K562 (cell line): Measurements from ENCODE around the gene MAN2A1. TPM values are rescaled to one million over a fixed set of nuclear protein-coding genes. Genes with fewer than 3 reads are reported as not detected.

Source experiments
- ATAC-seq: fragments of 200-7000 bp; cut with Tn5 transposase; 3 replicates; pipeline ENCODE4 v1.9.1; 2020; ENCODE audit warnings: moderate library complexity
- BruUV-seq: library from RNA; stranded (reverse); fragments of 400-500 nt; replicated peaks from 2 replicates; lab custom pipeline; 2021; lab: Mats Ljungman, UMichigan
- CTCF ChIA-PET: fragments of 300-600 bp; formaldehyde crosslinking; extraction: SDS; loops from one replicate; lab custom pipeline; 2021; ENCODE audit warnings: low intra/inter-chr PET ratio; lab: Yijun Ruan, JAX
- POLR2A ChIA-PET: fragments of 300-600, 350-650 bp; sonication (Branson Sonifier 250); formaldehyde crosslinking; extraction: SDS; loops from one replicate; lab custom pipeline; 2021; ENCODE audit warnings: antibody characterized with exemption, inconsistent platforms; lab: Yijun Ruan, JAX
- DNase-seq, 4 experiments: peaks; one replicate each; pipeline versions ENCODE4 v3.0.0 to v3.0.0-alpha.2; 2011 to 2018; ENCODE audit warnings: low spot score in 3 of 4, mixed read lengths in 3 of 4; ENCODE audit errors: extremely low read depth in 1 of 4
- FAIRE-seq: peaks from 2 replicates; lab custom pipeline; 2011; peaks lifted over from hg19 to GRCh38; lab: Jason Lieb, UNC
- H2AFZ ChIP-seq: 2 replicates; pipeline ENCODE4 v1.6.0; 2011; ENCODE audit warnings: low read depth, low read length, control low read depth, inconsistent platforms
- H3K27ac ChIP-seq: fragments of 200-600 bp; 3 replicates; pipeline ENCODE4 v1.8.0; 2011; ENCODE audit warnings: low read depth, mild to moderate bottlenecking, control low read depth, inconsistent platforms, low read length, moderate library complexity, mixed read lengths; ENCODE audit errors: extremely low read depth
- H3K27me3 ChIP-seq, 2 experiments: fragments of 300-600 bp in 1 of 2; 2 replicates in 1 of 2; 3 replicates in 1 of 2; pipeline versions ENCODE4 v1.6.0 to v1.8.0; 2011; ENCODE audit warnings: inconsistent platforms in 2 of 2, low read length in 2 of 2, mild to moderate bottlenecking in 1 of 2, mixed read lengths in 1 of 2, moderate library complexity in 1 of 2; ENCODE audit not compliant: control insufficient read depth in 2 of 2, insufficient read depth in 2 of 2
- H3K36me3 ChIP-seq: fragments of 300-600 bp; 3 replicates; pipeline ENCODE4 v1.8.0; 2011; ENCODE audit warnings: mild to moderate bottlenecking, low read length, inconsistent platforms; ENCODE audit not compliant: control insufficient read depth, insufficient read depth
- H3K4me1 ChIP-seq, 2 experiments: fragments of 200-600 bp in 1 of 2; replicated peaks in 1 of 2; 2 replicates in 1 of 2; 3 replicates in 1 of 2; pipeline versions ENCODE4 v1.5.1 to v1.8.0; 2011; ENCODE audit warnings: inconsistent platforms in 2 of 2, low read length in 2 of 2, mild to moderate bottlenecking in 1 of 2, mixed read lengths in 1 of 2, moderate library complexity in 1 of 2; ENCODE audit not compliant: control insufficient read depth in 2 of 2, insufficient read depth in 2 of 2
- H3K4me2 ChIP-seq: 2 replicates; pipeline ENCODE4 v1.6.1; 2011; ENCODE audit warnings: low read length, control low read depth, inconsistent platforms, mixed read lengths; ENCODE audit not compliant: insufficient read depth
- H3K4me3 ChIP-seq: fragments of 200-600 bp; sonication (generic), shearing (Covaris generic); 2 replicates; pipeline ENCODE4 v1.5.1; 2016; ENCODE audit warnings: control low read depth, inconsistent platforms
- H3K79me2 ChIP-seq: fragments of 200-600 bp; 3 replicates; pipeline ENCODE4 v1.8.0; 2011; ENCODE audit warnings: low read length, inconsistent platforms; ENCODE audit not compliant: control insufficient read depth, insufficient read depth
- H3K9ac ChIP-seq, 2 experiments: 2 replicates each; pipeline versions ENCODE4 v1.6.0 to v1.6.1; 2011; ENCODE audit warnings: low read depth in 2 of 2, low read length in 2 of 2, control low read depth in 1 of 2, inconsistent platforms in 1 of 2, mild to moderate bottlenecking in 1 of 2, mixed read lengths in 1 of 2; ENCODE audit not compliant: insufficient read depth in 1 of 2
- H3K9me1 ChIP-seq: one replicate; pipeline ENCODE4 v1.6.0; 2011; ENCODE audit warnings: inconsistent platforms, mild to moderate bottlenecking, low read length, moderate library complexity; ENCODE audit not compliant: control insufficient read depth, insufficient read depth
- H3K9me3 ChIP-seq: replicated peaks from 2 replicates; pipeline ENCODE4 v1.5.1; 2011; ENCODE audit warnings: low read depth, low read length, inconsistent platforms; ENCODE audit not compliant: control insufficient read depth, insufficient read depth
- H4K20me1 ChIP-seq: replicated peaks from 2 replicates; pipeline ENCODE4 v1.6.1; 2011; ENCODE audit warnings: low read length, inconsistent platforms, mixed read lengths; ENCODE audit not compliant: control insufficient read depth, insufficient read depth
- CXXC5 ChIP-seq: fragments of 250-450 bp; sonication (Bioruptor Pico); IDR thresholded peaks from 2 replicates; pipeline ENCODE4 v1.8.0; 2022; ENCODE audit warnings: inconsistent platforms, mild to moderate bottlenecking, moderate library complexity
- KAT2B ChIP-seq: IDR thresholded peaks from one replicate; pipeline ENCODE4 v1.6.1; 2012; ENCODE audit warnings: low read depth, mild to moderate bottlenecking, control low read depth, inconsistent platforms, low read length, moderate library complexity
- KLF6 ChIP-seq: fragments of 250-450 bp; sonication (Bioruptor Pico); IDR thresholded peaks from 2 replicates; pipeline ENCODE4 v1.4.0; 2020; ENCODE audit warnings: mild to moderate bottlenecking, moderate library complexity, borderline replicate concordance
- LARP7 ChIP-seq: fragments of 450-650 bp; IDR thresholded peaks from 2 replicates; pipeline ENCODE4 v1.6.1; 2016
- MAZ ChIP-seq, 2 experiments: fragments of 450-650 bp in 1 of 2; sonication (generic) in 1 of 2; formaldehyde crosslinking; IDR thresholded peaks in 1 of 2; conservative IDR thresholded peaks in 1 of 2; 2 replicates each; pipeline versions ENCODE4 v1.4.0 to v1.5.0; 2020; ENCODE audit warnings: mild to moderate bottlenecking in 1 of 2, missing genetic modification reagents in 1 of 2
- NR2C1 ChIP-seq, 2 experiments: fragments of 450-650 bp; IDR thresholded peaks; 2 replicates each; pipeline ENCODE4 v1.6.1; 2017; ENCODE audit warnings: mild to moderate bottlenecking in 2 of 2, antibody characterized with exemption in 1 of 2, inconsistent platforms in 1 of 2, missing compliant biosample characterization in 1 of 2, missing genetic modification characterization in 1 of 2
- PTTG1 ChIP-seq: fragments of 450-650 bp; IDR thresholded peaks from 2 replicates; pipeline ENCODE4 v1.6.1; 2016; ENCODE audit warnings: low read depth, mild to moderate bottlenecking, missing genetic modification characterization, missing compliant biosample characterization
- SMAD2 ChIP-seq: fragments of 150-350 bp; IDR thresholded peaks from 2 replicates; pipeline ENCODE4 v1.6.1; 2014; ENCODE audit warnings: low read depth, mild to moderate bottlenecking, low read length
- SRSF9 ChIP-seq: fragments of 200-400 bp; formaldehyde crosslinking; IDR thresholded peaks from 2 replicates; pipeline ENCODE4 v1.6.1; 2017; ENCODE audit warnings: low read depth, low read length, borderline replicate concordance
- ZNF561 ChIP-seq: fragments of 450-650 bp; formaldehyde crosslinking; conservative IDR thresholded peaks from 2 replicates; pipeline ENCODE4 v1.4.0; 2020; ENCODE audit warnings: mild to moderate bottlenecking, moderate library complexity
- ZNF780A ChIP-seq: fragments of 250-450 bp; sonication (Bioruptor Pico); IDR thresholded peaks from 2 replicates; pipeline ENCODE4 v1.5.0; 2021; ENCODE audit warnings: mild to moderate bottlenecking
- WGBS: fragments of 100-300 bp; shearing (Covaris generic); methylation state at CpG from one replicate; pipeline ENCODE4 v1.1.6; 2016; ENCODE audit warnings: low coverage, mixed read lengths; ENCODE audit not compliant: insufficient coverage; ENCODE audit errors: missing lambda C conversion rate; 5-methylcytosine and 5-hydroxymethylcytosine counted together
- in situ Hi-C: fragments of 300-500 bp; cut with MboI; formaldehyde crosslinking; loops from 4 replicates; pipeline ENCODE4 v1.15.0; 2018; ENCODE audit warnings: inconsistent platforms, mixed read lengths
- intact Hi-C: fragments of 100-400 bp; cut with micrococcal nuclease; formaldehyde crosslinking; loops from 2 replicates; pipeline ENCODE4 v1.14.2; 2022
- polyA plus RNA-seq, 8 experiments: library from polyadenylated mRNA; depleted of rRNA in 4 of 8; stranded (reverse) in 5 of 8; unstranded in 3 of 8; fragments of >200 nt; fragmentation: Nextera tagmentation in 2 of 8; fragmentation: Illumina TruSeq in 1 of 8; extraction: Ambion mirVana in 2 of 8; extraction: Trizol in 1 of 8; gene quantifications; 2 replicates each; pipeline versions ENCODE4 v1.2.1 to v1.2.3, GENCODE V29; 2011 to 2014; ENCODE audit warnings: inconsistent platforms in 1 of 8, missing spikeins in 1 of 8
- total RNA-seq, 7 experiments: library from RNA; depleted of rRNA in 6 of 7; stranded (reverse); fragments of >200 nt in 6 of 7; fragmentation: Illumina TruSeq in 2 of 7; extraction: Trizol in 2 of 7; gene quantifications; 2 replicates each; pipeline versions ENCODE4 v1.2.1 to v1.2.3, GENCODE V29; 2011 to 2021; ENCODE audit warnings: low replicate concordance in 1 of 7

The MAN2A1 gene
- total and polyA plus RNA-seq, 9 of the 15 experiments (the other 6 are each of a cell fraction or from before 2014, with no cell fraction given) = 5.2 to 32.0 (median 19.8) TPM

DNA sequence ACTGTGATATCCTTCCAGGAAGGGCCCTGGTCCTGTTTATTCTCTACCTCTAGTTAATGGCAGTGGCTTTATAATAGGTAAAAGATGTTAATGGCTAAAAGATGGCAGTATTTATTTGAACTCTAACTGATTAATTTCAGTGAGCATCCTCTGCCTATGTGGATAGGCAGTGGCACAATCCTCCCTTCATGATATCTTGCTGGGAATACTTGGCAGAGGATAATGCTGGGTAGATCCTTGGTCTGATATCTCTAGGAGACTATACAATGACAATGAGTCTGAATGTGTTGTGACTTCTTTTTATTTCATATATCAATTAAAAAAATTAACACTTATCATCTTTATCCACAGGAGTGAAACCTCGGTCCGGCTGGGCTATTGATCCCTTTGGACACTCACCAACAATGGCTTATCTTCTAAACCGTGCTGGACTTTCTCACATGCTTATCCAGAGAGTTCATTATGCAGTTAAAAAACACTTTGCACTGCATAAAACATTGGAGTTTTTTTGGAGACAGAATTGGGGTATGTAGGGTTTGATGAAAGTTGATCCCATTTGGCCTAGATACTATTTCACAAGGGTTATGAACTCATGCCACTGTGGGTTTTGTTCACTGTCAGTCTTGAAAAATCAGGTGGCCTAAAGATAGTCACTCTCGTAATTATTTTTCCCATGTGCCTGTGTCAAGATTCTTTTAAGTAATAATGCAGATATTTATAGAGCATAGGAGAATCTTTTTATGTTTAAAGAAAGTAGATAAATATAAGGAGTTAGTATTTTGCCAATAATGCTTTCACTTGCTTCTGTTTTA is 77.7 kb downstream of the MAN2A1 start (continued):
- TF ChIP-seq NR2C1 (IDR thresholded peaks at IDR 0.05) (no peak), NR2C1 (tag; IDR thresholded peaks at IDR 0.05) (no peak), SMAD2 (no peak)

GRCh38 chr5:109767997-109768396 is 78.3 kb downstream of the MAN2A1 start:
- Histone ChIP-seq H3K27me3 (no peaks in the 10 kb centered on the region), H2AFZ (no peak overlapping the region), H3K36me3 (peaks cover 17% of the 10 kb centered on the region), H3K79me2 (no peaks in the 10 kb centered on the region), H3K27ac (no peak overlapping the region), H4K20me1 (no peaks in the 10 kb centered on the region), H3K9ac (no peak overlapping the region), H3K4me2 (no peak overlapping the region), H3K9me1 (no peaks in the 10 kb centered on the region), H3K4me3 (no peak overlapping the region), H3K4me1 (no peaks in the 10 kb centered on the region), H3K9me3 (no peaks in the 10 kb centered on the region)
- in situ Hi-C loops = no loop called here
- TF ChIP-seq CXXC5 = no peak
- no peak for TF ChIP-seq LARP7
- no peak for TF ChIP-seq KAT2B
- no peak for TF ChIP-seq KLF6
- TF ChIP-seq ZNF780A (CRISPR knock-in tag) = no peak
- no peak for TF ChIP-seq MAZ (CRISPR knock-in tag; conservative IDR thresholded peaks at IDR 0.05 in 1 of 2, IDR thresholded peaks at IDR 0.05 in 1 of 2)
- no peak for TF ChIP-seq SRSF9
- no peak for TF ChIP-seq PTTG1 (tag)
- TF ChIP-seq ZNF561 (CRISPR knock-in tag) = no peak
- FAIRE-seq (no peak), DNase-seq (no peak), ATAC-seq (no peak)
- CTCF ChIA-PET = no interaction called here
- 91% methylated on average over 4 of the region's 4 CpGs for WGBS
- no TSS peak for BruUV-seq
- intact Hi-C loops = no loop called here
- POLR2A ChIA-PET = no interaction called here
